HG02763 (cell line): Measurements from ENCODE around the gene ARRDC4.

Source experiments
- ATAC-seq: cut with Tn5 transposase; IDR thresholded peaks from one replicate; pipeline ENCODE4 v1.9.1; 2021; ENCODE audit warnings: mild to moderate bottlenecking, moderate library complexity; ENCODE audit not compliant: unreplicated experiment

Gene ARRDC4

DNA sequence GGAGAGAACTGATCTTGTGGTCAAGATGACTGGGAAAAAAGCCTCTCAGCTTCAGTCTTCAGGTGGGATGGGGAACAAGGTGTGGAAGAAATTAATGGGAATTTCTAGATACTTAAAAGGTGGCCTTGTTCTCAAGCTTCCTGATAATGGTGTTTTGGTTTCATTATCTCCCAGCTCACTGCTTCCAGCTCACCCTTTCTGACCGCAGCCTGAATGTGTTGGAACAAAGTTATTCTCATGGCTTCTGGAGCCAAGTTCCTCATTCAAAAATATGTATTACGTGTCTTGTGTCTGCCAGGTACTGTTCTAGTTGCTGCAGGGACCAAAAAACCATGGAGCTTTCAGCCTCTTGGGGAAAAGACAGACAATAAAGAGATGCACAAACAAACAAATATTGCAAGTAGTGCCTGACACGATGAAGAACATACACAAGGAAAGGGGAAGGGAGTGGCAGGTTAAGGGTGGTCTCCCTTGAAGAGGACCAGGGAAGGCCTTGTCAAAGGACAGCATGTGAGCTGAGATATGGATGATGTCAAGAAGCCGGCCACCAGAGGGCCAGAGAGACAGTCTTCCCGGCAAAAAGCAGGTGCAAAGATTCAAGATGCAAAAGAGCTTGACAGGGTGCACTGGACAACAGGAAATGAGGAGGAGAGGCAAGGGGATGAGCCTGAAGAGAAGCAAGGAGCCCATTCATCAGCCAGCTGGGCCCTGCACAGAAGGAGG, 35.5 kb downstream of the ARRDC4 start:
- ATAC-seq: no peak

DNA sequence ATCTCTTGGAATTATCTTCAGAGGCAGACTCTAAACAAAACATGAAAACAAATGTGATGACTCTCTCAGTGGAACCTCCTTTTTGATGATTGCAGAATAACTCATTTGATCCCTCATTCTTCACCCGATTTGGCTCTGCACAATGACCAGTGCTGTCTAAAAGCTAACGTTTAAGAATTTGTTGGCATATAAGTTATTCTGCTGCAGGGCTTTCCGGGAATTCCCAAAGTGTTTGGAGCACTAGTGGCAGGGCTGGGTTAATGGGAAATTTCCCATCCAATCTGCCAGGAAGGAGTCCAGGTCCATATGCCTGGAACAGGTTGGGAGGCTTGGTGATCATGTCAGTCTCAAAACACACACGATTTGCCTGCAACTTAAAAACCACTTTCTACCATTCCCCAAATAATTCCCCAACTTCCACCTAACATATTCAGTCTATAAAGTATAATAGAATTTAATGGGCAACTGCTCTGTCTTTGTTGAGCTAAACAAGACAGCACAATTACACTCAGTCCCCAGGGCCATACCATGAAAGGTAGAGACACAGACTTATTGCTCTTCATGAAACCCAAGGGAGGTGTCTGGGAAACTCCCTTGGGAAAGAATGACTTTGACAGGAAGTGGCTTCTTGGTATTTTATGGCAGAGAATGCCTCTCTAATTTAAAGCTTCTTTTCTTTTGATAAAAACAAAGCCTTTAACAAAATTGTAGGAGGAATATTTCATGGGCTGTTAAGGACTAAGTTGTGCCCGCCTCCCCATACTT, 38.0 kb downstream of the ARRDC4 start:
- no peak for ATAC-seq

DNA sequence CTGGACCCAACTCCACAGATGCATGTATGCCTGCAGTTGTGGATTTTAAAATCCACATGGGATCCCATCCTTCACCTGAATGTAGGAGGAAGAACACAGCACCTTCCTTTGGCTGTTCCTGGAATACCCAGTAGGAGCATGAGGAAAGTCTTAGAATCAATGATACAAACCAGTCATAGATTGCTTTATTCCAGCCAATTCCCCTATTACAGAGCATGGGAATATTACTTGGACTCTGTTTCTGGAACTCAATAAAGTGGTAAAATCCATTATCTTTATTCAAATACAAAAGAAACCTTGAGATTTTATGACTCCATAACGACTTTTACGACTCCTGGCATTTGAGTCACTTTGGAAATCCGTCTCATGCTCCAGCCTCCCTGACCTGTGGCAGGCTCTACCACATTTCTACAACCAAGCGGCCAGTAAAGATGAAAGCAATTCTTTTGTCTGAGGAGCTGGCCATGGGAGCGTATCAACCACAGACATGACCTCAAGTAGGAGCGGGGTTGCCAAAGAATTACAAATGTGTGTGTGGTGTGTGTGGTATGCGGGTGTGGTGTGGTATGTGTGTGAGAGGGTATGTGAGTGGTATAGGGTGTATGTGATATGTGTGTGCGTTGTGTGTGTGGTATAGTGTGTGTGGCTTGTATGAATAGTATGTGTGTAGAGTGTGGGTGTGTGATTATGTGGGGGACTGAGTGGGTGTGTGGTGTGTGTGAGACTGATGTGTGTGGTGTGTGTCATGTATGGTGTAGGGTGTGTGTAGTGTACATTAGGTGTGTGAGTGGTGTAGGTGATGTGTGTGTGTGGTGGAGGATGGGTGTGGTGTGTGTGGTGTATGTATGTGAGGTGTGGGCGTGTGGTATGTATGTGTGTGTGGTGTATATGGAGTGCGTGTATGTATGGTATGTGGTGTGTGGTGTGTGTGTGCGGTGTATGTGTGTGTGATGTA, 40.0 kb downstream of the ARRDC4 start:
- ATAC-seq: no peak

DNA sequence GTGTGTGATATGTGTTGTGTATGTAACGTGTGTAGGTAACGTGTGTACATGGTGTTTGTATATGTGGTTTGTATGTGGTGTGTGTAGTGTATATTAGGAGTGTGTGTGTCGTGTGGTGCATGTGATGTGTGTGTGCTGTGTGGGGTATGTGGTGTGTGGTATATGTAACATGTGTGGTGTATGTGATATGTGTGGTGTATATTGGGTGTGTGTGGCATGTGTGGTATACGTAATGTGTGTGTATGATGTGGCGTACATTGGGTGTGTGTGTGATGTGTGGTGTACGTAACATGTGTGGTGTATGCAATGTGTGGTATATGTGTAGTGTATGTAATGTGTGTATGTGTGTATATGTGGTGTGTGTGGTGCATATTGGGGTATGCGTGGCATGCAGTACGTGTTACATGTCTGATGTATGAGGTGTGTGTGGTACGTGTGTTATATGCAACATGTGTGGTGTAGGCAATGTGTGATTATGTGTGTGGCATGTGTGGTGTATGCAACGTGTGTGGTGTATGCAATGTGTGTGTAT, 41.2 kb downstream of the ARRDC4 start:
- no peak for ATAC-seq

DNA sequence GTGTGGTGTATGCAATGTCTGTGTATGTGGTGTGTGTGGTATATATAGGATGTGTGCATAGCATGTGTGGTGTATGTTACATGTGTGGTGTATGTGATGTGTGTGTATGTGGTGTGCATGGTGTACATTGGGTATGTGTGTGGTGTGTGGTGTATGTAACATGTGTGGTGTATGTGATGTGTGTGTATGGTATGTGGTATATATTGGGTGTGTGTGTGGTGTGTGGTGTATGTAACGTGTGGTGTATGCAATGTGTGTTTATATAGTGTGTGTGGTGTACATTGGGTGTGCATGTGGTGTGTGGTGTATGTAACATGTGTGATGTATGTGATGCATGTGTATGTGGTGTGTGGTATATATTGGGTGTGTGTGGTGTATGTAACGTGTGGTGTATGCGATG, 41.9 kb downstream of the ARRDC4 start:
- no peak for ATAC-seq

DNA sequence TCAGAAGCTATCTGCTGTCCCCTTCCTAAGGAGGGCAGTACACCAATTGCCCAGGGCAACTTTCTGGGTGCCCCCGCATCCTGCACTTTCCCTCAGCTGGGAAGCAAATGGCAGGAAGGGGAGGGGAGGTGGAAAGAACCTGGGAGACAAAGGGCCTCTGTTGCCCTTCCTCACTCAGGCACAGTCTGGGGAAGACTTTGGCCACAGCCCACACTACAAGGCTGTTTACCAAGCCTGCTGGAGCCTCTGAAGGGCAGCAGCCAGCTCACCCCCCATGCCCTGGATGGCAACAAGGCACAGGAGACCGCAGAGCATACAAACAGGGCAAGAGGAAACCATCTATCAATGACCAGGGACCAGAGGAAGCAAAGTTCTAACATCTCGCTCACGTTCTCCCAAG, 42.4 kb downstream of the ARRDC4 start:
- ATAC-seq: no peak

DNA sequence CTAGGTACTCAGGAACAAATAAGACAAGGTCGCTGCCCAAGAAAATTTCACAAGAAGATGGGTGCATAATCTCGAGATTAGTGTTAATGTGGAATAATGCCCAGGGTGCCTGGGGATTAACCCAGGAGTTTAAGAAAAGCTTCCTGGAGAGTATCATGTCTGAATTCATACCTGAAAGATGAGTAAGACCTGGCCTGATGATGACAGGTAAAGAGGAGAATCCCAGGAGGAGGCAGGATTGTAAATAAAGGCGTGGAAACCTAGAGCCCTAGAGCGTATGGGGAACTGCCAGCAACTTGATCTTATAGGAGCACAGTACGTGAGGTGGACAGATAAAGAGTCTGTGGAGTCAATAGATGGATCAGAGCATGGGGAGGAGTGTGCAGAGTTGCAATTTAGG, 43.0 kb downstream of the ARRDC4 start:
- no peak for ATAC-seq

DNA sequence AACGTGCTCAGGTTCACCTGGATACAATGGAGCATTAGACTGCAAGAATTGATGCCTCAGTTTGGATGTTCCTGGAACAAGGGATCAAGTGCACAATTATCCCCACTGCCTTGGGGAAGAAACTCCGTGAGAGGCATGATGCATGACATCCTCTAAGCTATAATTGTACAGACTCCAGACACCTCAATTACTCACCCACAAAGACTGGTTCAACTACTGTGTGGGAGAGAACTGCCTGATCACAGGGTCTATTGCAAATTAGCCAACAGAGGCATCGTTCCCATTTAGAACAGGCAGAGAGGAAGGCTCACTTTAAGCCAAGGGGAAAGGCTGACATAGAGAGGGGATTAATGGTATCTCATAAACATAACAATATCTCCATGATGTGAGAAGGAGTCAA, 43.5 kb downstream of the ARRDC4 start:
- no peak for ATAC-seq

DNA sequence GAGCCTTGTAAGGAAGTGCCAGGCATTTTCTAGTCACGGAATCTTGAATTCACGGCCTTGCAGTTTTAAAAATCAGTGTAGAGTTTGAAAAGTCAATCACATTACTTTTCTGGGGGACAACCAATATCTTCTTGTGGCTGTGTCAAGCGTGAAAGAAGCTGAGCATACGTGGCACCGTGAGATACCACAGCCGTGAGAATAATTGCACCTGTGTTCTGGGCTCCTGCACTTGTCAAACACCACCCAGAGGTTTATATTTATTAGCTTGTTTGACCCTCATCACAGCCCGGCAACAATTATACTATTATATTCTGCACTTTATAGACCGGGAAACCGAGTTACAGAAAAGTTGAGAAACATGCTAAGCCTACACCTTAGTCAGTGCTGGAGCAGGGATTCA, 45.2 kb downstream of the ARRDC4 start:
- ATAC-seq: no peak

DNA sequence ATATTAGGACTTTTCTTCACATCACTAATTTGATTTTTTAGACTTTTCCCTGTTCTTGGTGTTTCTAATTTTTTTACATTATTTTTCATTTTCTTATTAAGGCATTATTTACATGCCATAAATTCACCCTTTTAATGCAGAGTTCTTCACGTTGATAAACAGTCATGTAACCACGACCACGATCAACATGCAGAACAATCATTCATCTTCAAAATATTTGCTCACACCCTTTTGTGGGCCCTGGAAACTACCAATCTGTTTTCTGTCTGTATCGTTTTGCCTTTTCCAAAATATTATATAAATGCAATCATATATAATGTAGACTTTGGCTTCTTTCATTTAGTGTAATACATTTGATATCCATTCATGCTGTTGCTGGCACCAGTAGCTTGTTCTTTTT, 48.7 kb downstream of the ARRDC4 start:
- ATAC-seq: no peak

DNA sequence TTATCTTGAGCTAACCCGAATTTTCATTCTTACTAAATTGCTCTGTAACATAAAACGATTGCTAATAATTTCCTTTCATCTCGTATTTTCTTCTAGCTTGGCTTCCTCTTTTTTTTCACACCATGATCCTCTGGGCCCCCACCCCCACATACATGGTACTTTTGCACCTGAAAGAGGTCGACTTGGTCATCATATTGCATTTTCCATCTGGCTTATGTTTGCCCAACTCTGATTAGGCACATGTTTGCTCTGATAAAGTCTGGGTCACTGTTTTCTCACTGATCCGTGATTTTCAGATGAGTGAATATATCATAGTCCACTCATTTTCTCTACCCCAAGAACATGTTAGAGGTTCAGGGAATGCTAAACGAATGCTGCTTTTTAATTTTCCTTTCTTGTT, 49.5 kb downstream of the ARRDC4 start:
- ATAC-seq: no peak

DNA sequence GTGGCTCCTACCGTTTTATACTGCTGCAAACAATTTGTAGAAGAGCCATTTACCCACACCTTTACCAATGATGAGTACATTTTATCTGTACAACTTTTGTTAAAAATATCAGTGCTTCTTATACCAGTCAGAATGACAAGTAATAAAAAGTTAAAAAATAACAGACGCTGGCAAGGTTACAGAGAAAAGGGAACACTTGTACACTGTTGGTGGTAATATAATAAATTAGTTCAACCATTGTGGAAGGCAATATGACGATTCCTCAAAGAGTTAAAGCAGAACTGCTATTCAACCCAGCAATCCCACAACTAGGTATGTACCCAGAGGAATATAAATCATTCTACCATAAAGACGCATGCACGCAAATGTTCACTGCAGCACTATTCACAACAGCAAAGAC, 51.9 kb downstream of the ARRDC4 start:
- no peak for ATAC-seq

DNA sequence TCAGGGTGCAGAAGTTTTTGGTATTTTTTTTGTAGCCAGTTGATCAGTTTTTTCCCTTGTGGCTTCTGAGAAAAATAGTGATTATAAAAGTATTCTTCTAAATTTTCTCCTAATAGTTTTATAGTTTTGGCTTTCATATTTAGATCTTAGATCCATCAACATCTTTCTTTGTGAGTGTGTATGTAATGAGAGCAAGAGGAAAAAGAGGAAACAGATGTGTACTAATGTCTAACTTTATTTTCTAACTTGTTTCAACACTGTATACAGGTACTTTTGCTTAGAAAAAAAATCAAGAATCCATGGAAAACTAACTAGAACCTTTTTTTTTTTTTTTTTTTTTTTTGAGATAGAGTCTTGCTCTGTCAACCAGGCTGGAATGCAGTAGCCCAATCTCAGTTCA, 53.1 kb downstream of the ARRDC4 start:
- no peak for ATAC-seq

DNA sequence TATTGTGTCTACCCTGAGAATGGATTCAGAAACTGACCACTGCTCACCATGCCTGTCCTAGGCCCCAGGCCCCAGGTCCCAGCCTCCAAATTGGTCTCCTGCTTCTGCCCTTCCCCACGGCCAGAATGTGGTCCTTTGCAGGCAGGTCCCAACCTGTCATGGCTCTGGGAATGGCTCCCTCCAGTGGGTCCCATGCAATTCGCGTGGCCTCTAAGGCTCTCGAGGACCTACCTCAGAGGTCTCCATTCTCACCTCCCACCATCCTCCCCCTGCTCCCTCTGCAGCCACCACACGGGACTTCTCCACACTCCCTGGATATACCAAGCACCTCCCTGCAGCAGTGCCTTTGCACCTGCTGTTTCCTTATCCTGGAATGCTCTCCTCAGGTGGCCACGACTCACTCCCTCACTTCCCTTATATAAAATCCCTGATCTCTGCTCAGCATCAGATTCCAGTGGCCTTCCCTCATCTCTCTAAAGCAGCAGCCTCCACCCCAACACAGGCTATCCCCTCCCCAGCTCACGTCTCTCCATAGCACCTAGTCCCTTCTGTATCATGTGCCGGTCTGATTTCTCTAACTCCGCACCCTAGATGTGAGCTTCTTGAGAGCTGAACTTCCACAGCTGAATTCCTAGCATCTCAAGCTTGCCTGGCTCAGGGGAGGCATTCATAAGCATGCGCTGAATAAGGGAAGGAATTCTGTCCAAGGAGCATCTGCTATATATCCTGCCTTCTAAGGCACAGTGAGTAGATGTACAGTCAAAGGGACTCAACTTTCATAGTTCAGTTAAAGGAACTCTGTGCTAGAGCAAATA, 56.9 kb downstream of the ARRDC4 start:
- no peak for ATAC-seq

DNA sequence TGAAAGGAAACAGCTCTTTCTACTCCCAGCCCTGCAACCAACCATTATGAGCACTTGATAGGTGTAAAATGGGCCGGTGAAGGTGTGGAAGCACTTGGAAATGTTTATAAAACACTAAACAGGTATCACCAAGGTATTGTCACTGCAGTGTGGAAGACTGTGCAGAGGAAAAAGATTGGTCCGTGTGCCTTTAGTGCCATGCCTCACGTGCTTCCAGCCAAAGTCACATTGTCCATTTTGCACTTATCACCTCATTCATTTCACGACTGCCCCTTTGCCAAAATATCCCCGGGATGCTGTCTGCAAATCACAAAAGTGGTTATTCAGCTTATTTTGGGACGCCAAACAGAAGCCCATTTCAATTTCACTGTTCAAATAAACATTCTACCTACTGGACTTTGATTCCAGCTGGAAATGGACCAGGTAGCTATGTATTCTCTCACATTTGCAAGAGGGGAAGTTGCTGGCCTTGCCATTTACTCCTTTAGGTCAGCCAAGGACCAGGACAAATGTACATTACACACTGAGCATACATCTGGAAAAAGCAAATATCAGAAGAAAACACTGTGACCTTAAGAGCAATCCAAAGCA, 58.4 kb downstream of the ARRDC4 start:
- ATAC-seq: no peak
